ENCODE measurements around the gene CABLES2.

CABLES2 gene

GRCh38 chr20:62382306-62383198 lies 24.5 kb downstream of the CABLES2 start:
- no peak for DNase-seq (ENCODE audit: low read depth)

GRCh38 chr20:62381842-62382241 lies 25.2 kb downstream of the CABLES2 start:
- TF ChIP-seq CTCF (conservative IDR thresholded peaks at IDR 0.05; ENCODE audit: low read depth, low read length) = no peak
- no peak for DNase-seq (ENCODE audit: low read depth)
- H3K4me3 ChIP-seq (ENCODE audit: low read length) = no peak overlapping the region

More at GRCh38 chr20:62382306-62383198, 24.5 kb downstream of the CABLES2 start:
- peak; percentile 97 for TF ChIP-seq CTCF (conservative IDR thresholded peaks at IDR 0.05; ENCODE audit: low read depth, low read length)
- no peak overlapping the region for H3K4me3 ChIP-seq (ENCODE audit: low read length)

- no peak for TF ChIP-seq CTCF (conservative IDR thresholded peaks at IDR 0.05; ENCODE audit: low read depth, low read length)
- H3K4me3 ChIP-seq (ENCODE audit: low read length) = no peak overlapping the region
- DNase-seq (ENCODE audit: low read depth) = no peak
Measured at GRCh38 chr20:62381202-62381797, 25.8 kb downstream of the CABLES2 start.

- no peak overlapping the region for H3K4me3 ChIP-seq (ENCODE audit: low read length)
- no peak for DNase-seq (ENCODE audit: low read depth)
- TF ChIP-seq CTCF (conservative IDR thresholded peaks at IDR 0.05; ENCODE audit: low read depth, low read length) = no peak
Measured at GRCh38 chr20:62378215-62378614, 28.9 kb downstream of the CABLES2 start.

DNA sequence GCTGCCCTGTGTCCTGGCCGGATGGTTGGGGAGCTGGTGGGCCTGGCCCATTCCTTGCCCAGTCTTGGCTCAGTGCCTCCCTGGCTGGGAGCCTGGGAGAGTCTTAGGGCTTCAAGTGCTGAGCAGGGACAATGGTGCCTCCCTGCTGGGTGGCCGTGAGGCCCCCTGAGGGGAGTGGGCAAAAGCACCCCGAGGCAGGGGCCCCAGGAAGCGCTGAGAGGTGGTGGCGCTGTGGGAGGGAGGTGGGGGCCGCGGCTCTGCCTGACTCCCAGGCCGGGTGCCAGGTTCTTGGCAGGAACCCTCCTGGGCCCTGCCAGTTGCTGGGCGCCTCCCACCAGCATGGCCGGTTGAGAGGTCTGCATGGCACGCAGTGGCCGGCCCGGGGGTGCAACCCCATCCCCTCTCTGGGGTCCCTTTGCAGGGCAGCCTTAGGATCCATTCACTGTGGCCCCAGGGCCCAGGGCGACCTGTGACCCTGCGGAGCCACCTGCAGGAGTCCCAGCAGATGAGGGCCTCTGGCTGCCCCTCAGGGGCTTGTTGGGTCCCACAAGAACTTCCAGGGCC lies 29.4 kb downstream of the CABLES2 start:
- DNase-seq (ENCODE audit: low read depth) = no peak
- TF ChIP-seq CTCF (conservative IDR thresholded peaks at IDR 0.05; ENCODE audit: low read depth, low read length) = no peak
- H3K4me3 ChIP-seq (ENCODE audit: low read length) = no peak overlapping the region

- no peak for DNase-seq (ENCODE audit: low read depth)
Measured at GRCh38 chr20:62377064-62377461, 30.0 kb downstream of the CABLES2 start.

More at GRCh38 chr20:62377064-62377461, 30.0 kb downstream of the CABLES2 start:
- TF ChIP-seq CTCF (conservative IDR thresholded peaks at IDR 0.05; ENCODE audit: low read depth, low read length) = no peak
- H3K4me3 ChIP-seq (ENCODE audit: low read length) = no peak overlapping the region

Measured in retinal pigment epithelial cell (primary cell).